SK-N-SH treated with all-trans-retinoic acid at 6 μM for 48 hours (cell line): ENCODE results near the gene MIAT.

Source experiments
- ATAC-seq: fragments of 200-7000 bp; cut with Tn5 transposase; 3 replicates; pipeline ENCODE4 v1.9.1; 2020; ENCODE audit warnings: mild to moderate bottlenecking, moderate library complexity
- ARNTL ChIP-seq: fragments of 450-650 bp; formaldehyde crosslinking; IDR thresholded peaks from 2 replicates; pipeline ENCODE4 v1.5.0; 2020; ENCODE audit warnings: low read depth, mild to moderate bottlenecking, moderate library complexity, borderline replicate concordance
- BACH2 ChIP-seq: fragments of 250-450 bp; sonication (Bioruptor Pico); IDR thresholded peaks from 2 replicates; pipeline ENCODE4 v1.9.0; 2021; ENCODE audit warnings: mild to moderate bottlenecking, borderline replicate concordance
- CSDC2 ChIP-seq: fragments of 250-450 bp; sonication (Bioruptor Pico); IDR thresholded peaks from 2 replicates; pipeline ENCODE4 v1.5.0; 2020; ENCODE audit warnings: mild to moderate bottlenecking, moderate library complexity
- ESRRG ChIP-seq: fragments of 250-450 bp; sonication (Bioruptor Pico); IDR thresholded peaks from 2 replicates; pipeline ENCODE4 v1.6.1; 2021; ENCODE audit warnings: mild to moderate bottlenecking
- GLIS3 ChIP-seq: fragments of 250-450 bp; sonication (Bioruptor Pico); IDR thresholded peaks from 2 replicates; pipeline ENCODE4 v1.5.0; 2020; ENCODE audit warnings: mild to moderate bottlenecking, moderate library complexity
- ISL1 ChIP-seq: fragments of 250-450 bp; sonication (Bioruptor Pico); IDR thresholded peaks from 2 replicates; pipeline ENCODE4 v2.1.2; 2022; ENCODE audit warnings: mild to moderate bottlenecking, moderate library complexity
- PPARA ChIP-seq: fragments of 250-450 bp; sonication (Bioruptor Pico); IDR thresholded peaks from 2 replicates; pipeline ENCODE4 v1.5.0; 2020; ENCODE audit warnings: mild to moderate bottlenecking, borderline replicate concordance
- SNAI2 ChIP-seq: fragments of 250-450 bp; sonication (Bioruptor Pico); IDR thresholded peaks from 2 replicates; pipeline ENCODE4 v1.5.0; 2020; ENCODE audit warnings: mild to moderate bottlenecking, moderate library complexity
- TOX ChIP-seq: fragments of 250-450 bp; sonication (Bioruptor Pico); IDR thresholded peaks from 2 replicates; pipeline ENCODE4 v1.8.0; 2021; ENCODE audit warnings: mild to moderate bottlenecking, moderate library complexity, borderline replicate concordance
- ZC3H10 ChIP-seq: fragments of 250-450 bp; sonication (Bioruptor Pico); IDR thresholded peaks from 2 replicates; pipeline ENCODE4 v1.5.1; 2021; ENCODE audit warnings: mild to moderate bottlenecking, moderate library complexity
- ZFP3 ChIP-seq: fragments of 250-450 bp; sonication (Bioruptor Pico); IDR thresholded peaks from 2 replicates; pipeline ENCODE4 v1.5.0; 2020; ENCODE audit warnings: mild to moderate bottlenecking, moderate library complexity
- ZFP30 ChIP-seq: fragments of 450-650 bp; formaldehyde crosslinking; IDR thresholded peaks from 2 replicates; pipeline ENCODE4 v1.5.0; 2022; ENCODE audit warnings: mild to moderate bottlenecking, moderate library complexity
- ZNF70 ChIP-seq: fragments of 450-650 bp; formaldehyde crosslinking; IDR thresholded peaks from 2 replicates; pipeline ENCODE4 v1.5.0; 2020; ENCODE audit warnings: mild to moderate bottlenecking, moderate library complexity
- ZNF8 ChIP-seq: fragments of 450-650 bp; formaldehyde crosslinking; IDR thresholded peaks from 2 replicates; pipeline ENCODE4 v1.5.0; 2020; ENCODE audit warnings: mild to moderate bottlenecking, moderate library complexity
- TF ChIP-seq, protein P1 (sequence below): fragments of 250-450 bp; sonication (Bioruptor Pico); IDR thresholded peaks from 2 replicates; pipeline ENCODE4 v1.5.1; 2020; ENCODE audit warnings: low read depth, mild to moderate bottlenecking, moderate library complexity
- TF ChIP-seq, protein P2 (sequence below): fragments of 250-450 bp; sonication (Bioruptor Pico); IDR thresholded peaks from 2 replicates; pipeline ENCODE4 v1.5.1; 2021; ENCODE audit warnings: mild to moderate bottlenecking, moderate library complexity
- TF ChIP-seq, protein P3 (sequence below): fragments of 250-450 bp; sonication (Bioruptor Pico); IDR thresholded peaks from 2 replicates; pipeline ENCODE4 v1.8.0; 2021; ENCODE audit warnings: low read depth, mild to moderate bottlenecking, moderate library complexity, borderline replicate concordance
- TF ChIP-seq, protein P4 (sequence below): fragments of 250-450 bp; sonication (Bioruptor Pico); IDR thresholded peaks from 2 replicates; pipeline ENCODE4 v1.8.0; 2020; ENCODE audit warnings: mild to moderate bottlenecking, moderate library complexity, borderline replicate concordance

Gene MIAT

DNA sequence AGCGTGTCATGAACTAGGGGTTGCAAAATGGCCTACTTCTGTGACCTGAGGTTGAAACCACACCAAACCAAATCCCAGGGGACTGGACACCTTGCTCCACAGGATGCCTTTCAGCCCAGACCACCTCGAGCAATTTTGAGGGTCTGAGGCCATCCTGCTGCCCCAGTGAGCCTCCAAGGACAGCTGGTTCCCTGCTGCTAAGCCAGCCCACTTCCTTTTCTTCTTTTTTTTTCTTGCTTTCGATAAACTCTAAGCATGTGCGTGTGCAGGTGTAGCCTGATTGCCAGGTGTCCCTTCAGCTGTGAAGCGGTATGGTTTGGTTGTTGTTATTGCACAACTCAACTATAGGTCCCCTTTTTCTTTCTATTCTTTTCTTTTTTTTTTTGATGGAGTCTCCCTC is 42.2 kb upstream of the MIAT start:
- no peak for TF ChIP-seq ARNTL (CRISPR knock-in tag)
- TF ChIP-seq TOX, result no peak
- no peak for TF ChIP-seq ZFP3 (CRISPR knock-in tag)
- no peak for TF ChIP-seq ESRRG
- TF ChIP-seq, protein P1, sequence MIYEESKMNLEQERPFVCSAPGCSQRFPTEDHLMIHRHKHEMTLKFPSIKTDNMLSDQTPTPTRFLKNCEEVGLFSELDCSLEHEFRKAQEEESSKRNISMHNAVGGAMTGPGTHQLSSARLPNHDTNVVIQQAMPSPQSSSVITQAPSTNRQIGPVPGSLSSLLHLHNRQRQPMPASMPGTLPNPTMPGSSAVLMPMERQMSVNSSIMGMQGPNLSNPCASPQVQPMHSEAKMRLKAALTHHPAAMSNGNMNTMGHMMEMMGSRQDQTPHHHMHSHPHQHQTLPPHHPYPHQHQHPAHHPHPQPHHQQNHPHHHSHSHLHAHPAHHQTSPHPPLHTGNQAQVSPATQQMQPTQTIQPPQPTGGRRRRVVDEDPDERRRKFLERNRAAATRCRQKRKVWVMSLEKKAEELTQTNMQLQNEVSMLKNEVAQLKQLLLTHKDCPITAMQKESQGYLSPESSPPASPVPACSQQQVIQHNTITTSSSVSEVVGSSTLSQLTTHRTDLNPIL (CRISPR knock-in tag), result no peak
- no peak for TF ChIP-seq ISL1 (CRISPR knock-in tag)
- TF ChIP-seq, protein P2, sequence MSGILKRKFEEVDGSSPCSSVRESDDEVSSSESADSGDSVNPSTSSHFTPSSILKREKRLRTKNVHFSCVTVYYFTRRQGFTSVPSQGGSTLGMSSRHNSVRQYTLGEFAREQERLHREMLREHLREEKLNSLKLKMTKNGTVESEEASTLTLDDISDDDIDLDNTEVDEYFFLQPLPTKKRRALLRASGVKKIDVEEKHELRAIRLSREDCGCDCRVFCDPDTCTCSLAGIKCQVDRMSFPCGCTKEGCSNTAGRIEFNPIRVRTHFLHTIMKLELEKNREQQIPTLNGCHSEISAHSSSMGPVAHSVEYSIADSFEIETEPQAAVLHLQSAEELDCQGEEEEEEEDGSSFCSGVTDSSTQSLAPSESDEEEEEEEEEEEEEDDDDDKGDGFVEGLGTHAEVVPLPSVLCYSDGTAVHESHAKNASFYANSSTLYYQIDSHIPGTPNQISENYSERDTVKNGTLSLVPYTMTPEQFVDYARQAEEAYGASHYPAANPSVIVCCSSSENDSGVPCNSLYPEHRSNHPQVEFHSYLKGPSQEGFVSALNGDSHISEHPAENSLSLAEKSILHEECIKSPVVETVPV (CRISPR knock-in tag), result no peak
- TF ChIP-seq, protein P3, sequence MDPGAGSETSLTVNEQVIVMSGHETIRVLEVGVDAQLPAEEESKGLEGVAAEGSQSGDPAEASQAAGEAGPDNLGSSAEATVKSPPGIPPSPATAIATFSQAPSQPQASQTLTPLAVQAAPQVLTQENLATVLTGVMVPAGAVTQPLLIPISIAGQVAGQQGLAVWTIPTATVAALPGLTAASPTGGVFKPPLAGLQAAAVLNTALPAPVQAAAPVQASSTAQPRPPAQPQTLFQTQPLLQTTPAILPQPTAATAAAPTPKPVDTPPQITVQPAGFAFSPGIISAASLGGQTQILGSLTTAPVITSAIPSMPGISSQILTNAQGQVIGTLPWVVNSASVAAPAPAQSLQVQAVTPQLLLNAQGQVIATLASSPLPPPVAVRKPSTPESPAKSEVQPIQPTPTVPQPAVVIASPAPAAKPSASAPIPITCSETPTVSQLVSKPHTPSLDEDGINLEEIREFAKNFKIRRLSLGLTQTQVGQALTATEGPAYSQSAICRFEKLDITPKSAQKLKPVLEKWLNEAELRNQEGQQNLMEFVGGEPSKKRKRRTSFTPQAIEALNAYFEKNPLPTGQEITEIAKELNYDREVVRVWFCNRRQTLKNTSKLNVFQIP (CRISPR knock-in tag), result no peak
- TF ChIP-seq SNAI2 (CRISPR knock-in tag), result no peak
- no peak for TF ChIP-seq CSDC2 (CRISPR knock-in tag)
- no peak for ATAC-seq

DNA sequence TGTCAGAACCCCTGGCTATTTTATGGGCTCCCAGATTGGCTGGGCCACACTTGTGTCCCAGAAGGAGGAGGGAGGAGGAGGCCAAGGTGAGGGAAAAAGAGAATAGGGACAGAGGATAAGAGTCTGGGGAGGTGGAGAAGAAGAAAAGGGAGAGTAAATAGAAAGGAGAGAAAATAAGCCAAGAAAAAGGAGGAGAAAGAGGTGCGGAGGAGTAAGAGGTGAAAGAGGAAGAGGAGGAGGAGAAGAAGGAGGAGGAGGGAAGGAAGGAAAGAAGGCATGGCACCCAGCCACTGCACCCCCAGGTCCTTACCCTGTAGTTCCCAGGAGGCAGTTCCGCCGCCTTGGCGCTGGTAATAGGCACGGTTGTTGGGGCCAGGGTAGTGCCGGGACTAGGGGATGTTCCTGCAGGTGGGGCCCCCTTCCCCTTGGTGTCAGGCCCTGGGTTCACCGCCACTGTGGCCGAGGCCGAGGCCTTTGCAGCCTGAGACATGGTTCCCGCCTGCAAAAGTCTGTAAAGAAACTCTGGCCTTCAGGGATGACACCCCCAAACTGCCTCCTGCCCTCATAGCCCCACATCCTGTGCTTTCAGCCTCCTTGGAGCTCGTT is 41.5 kb upstream of the MIAT start:
- no peak for ATAC-seq
- TF ChIP-seq, protein P4, sequence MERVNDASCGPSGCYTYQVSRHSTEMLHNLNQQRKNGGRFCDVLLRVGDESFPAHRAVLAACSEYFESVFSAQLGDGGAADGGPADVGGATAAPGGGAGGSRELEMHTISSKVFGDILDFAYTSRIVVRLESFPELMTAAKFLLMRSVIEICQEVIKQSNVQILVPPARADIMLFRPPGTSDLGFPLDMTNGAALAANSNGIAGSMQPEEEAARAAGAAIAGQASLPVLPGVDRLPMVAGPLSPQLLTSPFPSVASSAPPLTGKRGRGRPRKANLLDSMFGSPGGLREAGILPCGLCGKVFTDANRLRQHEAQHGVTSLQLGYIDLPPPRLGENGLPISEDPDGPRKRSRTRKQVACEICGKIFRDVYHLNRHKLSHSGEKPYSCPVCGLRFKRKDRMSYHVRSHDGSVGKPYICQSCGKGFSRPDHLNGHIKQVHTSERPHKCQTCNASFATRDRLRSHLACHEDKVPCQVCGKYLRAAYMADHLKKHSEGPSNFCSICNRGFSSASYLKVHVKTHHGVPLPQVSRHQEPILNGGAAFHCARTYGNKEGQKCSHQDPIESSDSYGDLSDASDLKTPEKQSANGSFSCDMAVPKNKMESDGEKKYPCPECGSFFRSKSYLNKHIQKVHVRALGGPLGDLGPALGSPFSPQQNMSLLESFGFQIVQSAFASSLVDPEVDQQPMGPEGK (CRISPR knock-in tag), result no peak
- TF ChIP-seq ZNF8 (CRISPR knock-in tag) (no peak), PPARA (CRISPR knock-in tag) (no peak), GLIS3 (CRISPR knock-in tag) (no peak), ZFP30 (CRISPR knock-in tag) (no peak), TOX (no peak), CSDC2 (CRISPR knock-in tag) (no peak), ZFP3 (CRISPR knock-in tag) (no peak), BACH2 (CRISPR knock-in tag) (no peak), ZC3H10 (CRISPR knock-in tag) (no peak), ISL1 (CRISPR knock-in tag) (no peak), ZNF70 (CRISPR knock-in tag) (no peak)
- TF ChIP-seq, protein P2 (CRISPR knock-in tag), result no peak
- TF ChIP-seq, protein P1 (CRISPR knock-in tag), result no peak

DNA sequence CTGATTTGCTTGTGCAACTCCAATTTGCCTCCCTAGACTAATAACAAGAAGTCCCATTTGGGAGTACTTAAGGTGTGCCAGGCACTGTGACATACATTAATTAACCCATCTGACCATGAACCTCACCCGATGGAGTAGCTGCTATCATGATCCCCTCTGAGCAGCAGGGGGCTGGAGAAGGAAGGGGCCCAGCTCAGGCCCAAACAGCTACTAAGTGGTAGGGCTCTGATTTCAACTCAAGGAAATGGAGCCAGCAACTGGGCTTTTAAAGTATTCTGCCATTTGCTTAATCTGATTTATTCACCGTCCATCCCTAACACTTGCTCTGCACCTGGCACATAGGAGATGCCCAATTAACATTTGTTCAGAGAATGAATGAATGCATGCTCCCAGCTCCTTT is 40.7 kb upstream of the MIAT start:
- no peak for ATAC-seq
- TF ChIP-seq, protein P1 (CRISPR knock-in tag), result no peak
- TF ChIP-seq, protein P4 (CRISPR knock-in tag), result no peak
- TF ChIP-seq GLIS3 (CRISPR knock-in tag) (no peak), TOX (no peak)
- TF ChIP-seq, all 23 proteins: peak for 0
